ENCODE measurements around the gene PDE4C.

DNA sequence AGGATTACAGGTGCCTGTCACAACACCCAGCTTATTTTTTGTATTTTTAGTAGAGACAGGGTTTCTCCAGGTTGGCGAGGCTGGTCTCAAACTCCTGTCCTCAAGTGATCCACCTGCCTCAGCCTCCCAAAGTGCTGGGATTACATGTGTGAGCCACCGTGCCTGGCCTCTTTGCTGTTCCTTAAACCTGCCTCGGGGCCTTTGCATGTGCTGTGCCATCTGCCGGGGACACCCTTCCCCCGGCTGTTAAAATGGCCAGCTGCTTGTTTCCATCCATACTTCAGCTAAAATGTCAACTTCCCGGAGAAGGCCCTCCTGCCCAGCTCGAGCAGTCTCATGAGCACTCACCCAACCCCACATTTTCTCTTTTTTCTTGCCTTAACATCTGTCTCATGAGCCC lies 19.1 kb upstream of the PDE4C start:
- TF ChIP-seq, protein P1, sequence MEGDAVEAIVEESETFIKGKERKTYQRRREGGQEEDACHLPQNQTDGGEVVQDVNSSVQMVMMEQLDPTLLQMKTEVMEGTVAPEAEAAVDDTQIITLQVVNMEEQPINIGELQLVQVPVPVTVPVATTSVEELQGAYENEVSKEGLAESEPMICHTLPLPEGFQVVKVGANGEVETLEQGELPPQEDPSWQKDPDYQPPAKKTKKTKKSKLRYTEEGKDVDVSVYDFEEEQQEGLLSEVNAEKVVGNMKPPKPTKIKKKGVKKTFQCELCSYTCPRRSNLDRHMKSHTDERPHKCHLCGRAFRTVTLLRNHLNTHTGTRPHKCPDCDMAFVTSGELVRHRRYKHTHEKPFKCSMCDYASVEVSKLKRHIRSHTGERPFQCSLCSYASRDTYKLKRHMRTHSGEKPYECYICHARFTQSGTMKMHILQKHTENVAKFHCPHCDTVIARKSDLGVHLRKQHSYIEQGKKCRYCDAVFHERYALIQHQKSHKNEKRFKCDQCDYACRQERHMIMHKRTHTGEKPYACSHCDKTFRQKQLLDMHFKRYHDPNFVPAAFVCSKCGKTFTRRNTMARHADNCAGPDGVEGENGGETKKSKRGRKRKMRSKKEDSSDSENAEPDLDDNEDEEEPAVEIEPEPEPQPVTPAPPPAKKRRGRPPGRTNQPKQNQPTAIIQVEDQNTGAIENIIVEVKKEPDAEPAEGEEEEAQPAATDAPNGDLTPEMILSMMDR (IDR thresholded peaks at IDR 0.05), result no peak
- TF ChIP-seq POLR2AphosphoS5 (IDR thresholded peaks at IDR 0.05), result no peak

All from prostate gland (tissue), 2 donors.